GM19397 (cell line): ENCODE results near the gene GPR156.

Source experiments
- ATAC-seq: cut with Tn5 transposase; IDR thresholded peaks from one replicate; pipeline ENCODE4 v1.9.1; 2021; ENCODE audit warnings: mild to moderate bottlenecking, moderate library complexity; ENCODE audit not compliant: unreplicated experiment

The GPR156 gene

GRCh38 chr3:120130656-120131055, 154.4 kb downstream of the GPR156 start:
- ATAC-seq, result no peak

- no peak for ATAC-seq
Measured at GRCh38 chr3:120129718-120130513, 155.1 kb downstream of the GPR156 start.

GRCh38 chr3:120129051-120129450, 156.0 kb downstream of the GPR156 start:
- ATAC-seq, result no peak

- ATAC-seq, result no peak
Measured at GRCh38 chr3:120125992-120126391, 159.0 kb downstream of the GPR156 start.

- no peak for ATAC-seq
Measured at GRCh38 chr3:120119846-120120510, 165.0 kb downstream of the GPR156 start.
